HUES64 (cell line): Measurements from ENCODE around the gene DRD3.

Experiments
- H3K27ac ChIP-seq: 2 replicates; pipeline ENCODE4 v1.7.0; 2013; ENCODE audit warnings: low read depth, low read length, inconsistent platforms
- H3K27me3 ChIP-seq: 2 replicates; pipeline ENCODE4 v1.6.1; 2013; ENCODE audit warnings: mild to moderate bottlenecking, low read length; ENCODE audit not compliant: insufficient read depth
- H3K36me3 ChIP-seq: 2 replicates; pipeline ENCODE4 v1.6.1; 2013; ENCODE audit warnings: mild to moderate bottlenecking, low read length; ENCODE audit not compliant: insufficient read depth
- H3K4me1 ChIP-seq: 2 replicates; pipeline ENCODE4 v1.6.1; 2013; ENCODE audit warnings: mild to moderate bottlenecking, low read length, moderate library complexity; ENCODE audit not compliant: insufficient read depth
- H3K4me3 ChIP-seq: 2 replicates; pipeline ENCODE4 v1.5.1; 2013; ENCODE audit warnings: mild to moderate bottlenecking, low read length, moderate library complexity
- H3K9ac ChIP-seq: 2 replicates; pipeline ENCODE4 v1.6.1; 2013; ENCODE audit warnings: mild to moderate bottlenecking, low read depth, low read length
- H3K9me3 ChIP-seq: 2 replicates; pipeline ENCODE4 v1.6.1; 2013; ENCODE audit warnings: low read depth, low read length; ENCODE audit not compliant: insufficient read depth
- WGBS: fragments of 150-250, 120-280 bp; methylation state at CpG from one replicate; pipeline ENCODE4 v1.1.7; 2013; ENCODE audit warnings: missing lambda C conversion rate; 5-methylcytosine and 5-hydroxymethylcytosine counted together

Gene DRD3

DNA sequence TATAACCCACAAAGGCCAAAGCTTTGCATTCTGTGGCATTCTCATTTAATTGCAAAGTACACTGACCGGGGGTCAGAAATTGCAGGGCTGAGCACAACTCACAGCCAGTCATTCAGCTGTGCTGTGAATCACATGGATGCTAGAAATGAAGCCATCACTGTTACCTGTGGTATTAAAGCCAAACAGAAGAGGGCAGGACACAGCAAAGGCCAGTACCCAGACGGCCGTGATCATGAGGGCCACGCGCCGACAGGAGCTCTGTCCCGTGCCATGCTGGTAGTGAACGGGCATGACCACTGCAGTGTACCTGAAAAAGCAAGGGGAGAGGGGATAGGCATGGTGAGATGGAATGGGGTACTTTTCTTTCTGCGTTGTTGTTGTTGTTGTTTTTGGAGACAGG, 31.6 kb downstream of the DRD3 start:
- Histone ChIP-seq H3K4me3 (no peak overlapping the region), H3K27me3 (no peaks in the 10 kb centered on the region), H3K27ac (no peak overlapping the region), H3K9me3 (no peaks in the 10 kb centered on the region), H3K9ac (no peak overlapping the region), H3K4me1 (peaks cover 16% of the 10 kb centered on the region), H3K36me3 (no peaks in the 10 kb centered on the region)
- 86% methylated on average over 9 of the region's 9 CpGs for WGBS

DNA sequence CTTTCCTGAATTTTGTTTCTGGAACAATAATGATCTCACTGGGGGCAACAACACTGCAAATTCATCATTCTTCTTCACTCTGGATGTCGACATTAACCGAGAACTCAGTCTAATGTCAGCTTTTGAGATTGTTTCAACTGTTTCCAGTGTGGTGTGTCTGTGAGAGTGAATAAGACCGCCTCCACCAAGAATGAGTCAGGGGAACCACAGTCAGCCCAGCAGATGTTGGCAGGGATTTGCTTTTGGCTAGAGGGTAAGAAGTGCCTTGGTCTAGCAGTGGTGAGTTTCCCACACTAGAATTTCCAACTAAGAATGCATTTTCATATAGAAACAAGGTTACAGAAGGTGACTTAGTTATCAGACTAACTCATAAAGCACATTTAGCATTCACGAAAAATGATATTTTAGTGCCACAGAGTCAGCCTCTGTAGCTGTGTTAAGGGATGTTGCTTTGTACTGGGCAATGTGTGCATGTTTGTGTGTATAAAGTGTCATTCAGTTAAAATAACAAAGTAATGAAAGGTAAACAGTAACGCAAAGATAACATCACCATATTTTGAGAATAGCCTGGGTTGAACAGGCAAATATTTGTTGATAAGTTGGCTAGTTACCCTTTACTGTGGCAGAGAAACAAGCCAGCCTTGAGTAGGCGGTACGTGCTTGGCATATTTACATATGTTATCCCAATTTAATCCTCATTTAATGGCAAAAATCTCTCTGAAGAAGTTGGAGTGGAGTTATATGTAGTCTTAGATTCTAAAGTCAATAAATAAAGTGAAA, 33.8 kb downstream of the DRD3 start:
- Histone ChIP-seq H3K27ac (no peak overlapping the region), H3K9me3 (no peaks in the 10 kb centered on the region), H3K27me3 (no peaks in the 10 kb centered on the region), H3K4me1 (0 out of 2 replicates have a peak, but pooled peaks cover under 1% of the 10 kb centered on the region), H3K4me3 (no peak overlapping the region), H3K36me3 (no peaks in the 10 kb centered on the region), H3K9ac (no peak overlapping the region)
- 89% methylated on average over 5 of the region's 7 CpGs for WGBS

- H3K27me3 ChIP-seq, result no peaks in the 10 kb centered on the region
- H3K4me3 ChIP-seq, result no peak overlapping the region
- whole genome bisulfite sequencing, result 77% methylated on average over 1 of the region's 1 CpG
- H3K27ac ChIP-seq, result no peak overlapping the region
- H3K9me3 ChIP-seq, result no peaks in the 10 kb centered on the region
- no peaks in the 10 kb centered on the region for H3K36me3 ChIP-seq
- H3K4me1 ChIP-seq, result no peaks in the 10 kb centered on the region
- no peak overlapping the region for H3K9ac ChIP-seq
These were observed 35.0 kb downstream of the DRD3 start for GRCh38 chr3:114143817-114144216.

GRCh38 chr3:114139836-114140235, 39.0 kb downstream of the DRD3 start:
- Histone ChIP-seq H3K4me1 (no peaks in the 10 kb centered on the region), H3K4me3 (no peak overlapping the region), H3K9me3 (no peaks in the 10 kb centered on the region), H3K9ac (no peak overlapping the region), H3K27me3 (no peaks in the 10 kb centered on the region), H3K36me3 (no peaks in the 10 kb centered on the region), H3K27ac (no peak overlapping the region)
- 93% methylated on average over 3 of the region's 3 CpGs for WGBS

GRCh38 chr3:114133947-114134346, 44.9 kb downstream of the DRD3 start:
- WGBS, result 98% methylated on average over 2 of the region's 3 CpGs
- no peak overlapping the region for H3K27ac ChIP-seq

DNA sequence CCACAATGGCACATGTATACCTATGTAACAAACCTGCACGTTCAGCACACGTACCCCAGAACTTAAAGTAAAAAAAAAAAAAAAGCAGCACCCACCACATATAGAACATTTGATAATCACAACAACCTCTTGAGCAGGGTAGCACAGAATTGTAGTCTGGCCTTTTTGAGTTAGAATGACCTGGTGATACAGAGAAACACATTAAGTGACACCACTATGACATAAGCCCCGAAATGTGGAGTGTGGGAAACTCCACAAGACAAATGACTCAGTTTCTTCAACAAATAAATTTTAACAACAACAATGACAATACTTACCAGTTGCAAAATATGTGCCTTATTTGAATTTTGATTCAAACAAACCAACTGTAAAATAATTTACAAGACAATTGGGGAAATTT, 46.4 kb downstream of the DRD3 start:
- no peaks in the 10 kb centered on the region for H3K36me3 ChIP-seq
- no peaks in the 10 kb centered on the region for H3K27me3 ChIP-seq
- no peak overlapping the region for H3K27ac ChIP-seq
- WGBS, result 92% methylated on average over 3 of the region's 3 CpGs
- no peaks in the 10 kb centered on the region for H3K9me3 ChIP-seq
- H3K4me1 ChIP-seq, result no peaks in the 10 kb centered on the region
- H3K9ac ChIP-seq, result no peak overlapping the region
- H3K4me3 ChIP-seq, result no peak overlapping the region

More at GRCh38 chr3:114133947-114134346, 44.9 kb downstream of the DRD3 start:
- Histone ChIP-seq H3K9me3 (no peaks in the 10 kb centered on the region), H3K36me3 (no peaks in the 10 kb centered on the region), H3K9ac (no peak overlapping the region), H3K4me1 (no peaks in the 10 kb centered on the region), H3K4me3 (no peak overlapping the region), H3K27me3 (no peaks in the 10 kb centered on the region)

GRCh38 chr3:114128826-114129225, 50.0 kb downstream of the DRD3 start:
- no peak overlapping the region for H3K4me3 ChIP-seq
- H3K4me1 ChIP-seq, result no peaks in the 10 kb centered on the region
- no peak overlapping the region for H3K9ac ChIP-seq
- no peaks in the 10 kb centered on the region for H3K27me3 ChIP-seq
- no peaks in the 10 kb centered on the region for H3K36me3 ChIP-seq
- 92% methylated on average over 8 of the region's 8 CpGs for WGBS
- H3K27ac ChIP-seq, result no peak overlapping the region
- no peaks in the 10 kb centered on the region for H3K9me3 ChIP-seq

DNA sequence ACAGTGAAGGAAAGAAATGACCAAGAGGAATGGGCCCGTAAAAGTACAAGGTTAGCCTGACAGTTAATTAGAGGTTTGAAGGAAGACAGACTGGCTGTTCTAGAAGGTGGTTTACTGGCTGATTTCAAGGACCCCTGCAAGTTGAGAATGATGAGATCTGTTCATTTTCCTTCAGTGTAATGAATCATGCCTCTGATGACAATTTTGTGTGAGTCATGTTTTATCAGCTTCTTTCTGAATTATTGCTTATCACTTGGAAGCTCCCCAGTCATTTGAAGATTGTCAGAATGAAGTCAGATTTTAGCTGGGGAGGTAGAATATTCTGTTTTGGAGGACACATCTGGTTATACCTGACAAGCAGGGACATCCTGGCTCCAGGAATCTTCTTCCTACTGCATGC, 50.6 kb downstream of the DRD3 start:
- no peak overlapping the region for H3K9ac ChIP-seq
- no peak overlapping the region for H3K27ac ChIP-seq
- H3K36me3 ChIP-seq, result no peaks in the 10 kb centered on the region
- H3K4me1 ChIP-seq, result no peaks in the 10 kb centered on the region
- H3K9me3 ChIP-seq, result no peaks in the 10 kb centered on the region
- WGBS, result 86% methylated on average over 1 of the region's 1 CpG
- no peaks in the 10 kb centered on the region for H3K27me3 ChIP-seq
- no peak overlapping the region for H3K4me3 ChIP-seq

DNA sequence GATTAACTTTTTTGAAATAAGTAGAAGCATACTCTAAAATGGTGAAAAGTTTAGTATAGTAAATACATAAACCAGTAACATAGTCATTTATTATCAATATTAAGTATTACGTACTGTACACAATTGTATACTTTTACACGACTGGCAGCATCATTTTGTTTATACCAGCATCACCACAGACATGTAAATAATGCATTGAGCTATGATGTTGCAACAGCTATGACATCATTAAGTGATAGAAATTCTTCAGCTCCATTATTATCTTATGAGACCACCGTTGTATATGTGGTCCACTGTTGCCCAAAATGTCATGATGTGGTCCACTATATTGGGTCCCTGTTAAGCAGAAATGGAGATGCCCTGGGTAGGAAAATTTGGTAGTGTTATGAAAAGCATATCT, 51.3 kb downstream of the DRD3 start:
- Histone ChIP-seq H3K36me3 (no peaks in the 10 kb centered on the region), H3K27ac (no peak overlapping the region), H3K9ac (no peak overlapping the region), H3K9me3 (no peaks in the 10 kb centered on the region), H3K27me3 (no peaks in the 10 kb centered on the region), H3K4me3 (no peak overlapping the region), H3K4me1 (peaks cover 3% of the 10 kb centered on the region; the same call in 1 of the 2 replicates)
- WGBS, result 83% methylated on average over 2 of the region's 3 CpGs

GRCh38 chr3:114126461-114126860, 52.4 kb downstream of the DRD3 start:
- H3K36me3 ChIP-seq, result no peaks in the 10 kb centered on the region
- no CpG with 5 or more reads among the region's 1 CpG for WGBS
- no peaks in the 10 kb centered on the region for H3K27me3 ChIP-seq
- H3K27ac ChIP-seq, result no peak overlapping the region
- peaks cover 10% of the 10 kb centered on the region for H3K4me1 ChIP-seq
- H3K4me3 ChIP-seq, result no peak overlapping the region
- H3K9me3 ChIP-seq, result no peaks in the 10 kb centered on the region
- H3K9ac ChIP-seq, result no peak overlapping the region

DNA sequence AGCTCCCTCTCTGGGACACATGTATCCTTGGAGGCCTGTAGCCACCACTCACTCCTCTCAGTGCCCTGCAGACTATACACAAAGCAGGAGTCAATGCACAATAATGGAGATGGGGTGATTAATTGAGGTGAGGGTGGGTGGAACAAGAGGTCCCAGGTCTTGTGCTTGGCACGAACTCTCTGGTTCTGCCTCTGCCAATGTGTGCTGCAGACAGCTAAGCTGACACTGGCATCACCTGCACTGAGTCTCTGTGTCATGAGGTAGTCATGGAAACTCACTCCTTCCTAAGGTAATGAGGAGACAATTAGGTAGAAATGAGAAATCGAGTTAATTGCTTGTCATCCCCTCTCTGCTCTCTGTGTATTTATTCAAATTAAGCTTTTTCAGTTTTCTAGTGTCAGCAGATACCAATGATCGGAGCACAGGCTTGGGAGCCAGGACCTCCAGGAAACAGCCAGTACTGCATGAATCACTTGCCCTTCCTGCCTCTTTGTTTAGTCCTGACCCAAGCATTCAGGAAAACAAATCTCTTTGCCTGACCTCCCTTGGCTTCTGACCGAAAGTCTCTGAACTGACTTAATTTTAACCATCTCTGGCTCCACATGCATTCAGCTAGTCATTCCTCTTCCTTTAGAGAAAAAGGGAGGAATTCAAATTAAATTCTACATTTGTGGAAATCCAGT, 56.7 kb downstream of the DRD3 start:
- 80% methylated on average over 4 of the region's 4 CpGs for WGBS
- Histone ChIP-seq H3K4me1 (peaks cover 10% of the 10 kb centered on the region), H3K36me3 (no peaks in the 10 kb centered on the region), H3K9ac (no peak overlapping the region), H3K4me3 (no peak overlapping the region), H3K9me3 (no peaks in the 10 kb centered on the region), H3K27ac (no peak overlapping the region), H3K27me3 (no peaks in the 10 kb centered on the region)
